Stomach (tissue), 9 donors: ENCODE data around the gene MAVS. TPM values are rescaled to one million over a fixed set of nuclear protein-coding genes. Genes with fewer than 3 reads are reported as not detected.
"Not testable (repeated sequence)": the region's sequence is repeated elsewhere in the genome, so short reads cannot be mapped to it uniquely, and the experiment has no call there.

ENCODE experiments used
- DNase-seq, 2 donors: peaks; one replicate each; pipeline versions ENCODE4 v3.0.0 to v3.0.0-alpha.2; 2013 to 2019
- H3K27ac ChIP-seq, 5 donors: fragments of 200-600 bp in 4 of 5; sonication (generic) in 4 of 5; one replicate each; pipeline ENCODE4 v1.5.1; 2013 to 2019; ENCODE audit warnings: mild to moderate bottlenecking in 1 of 5, moderate library complexity in 1 of 5
- H3K27me3 ChIP-seq, 3 donors: fragments of 200-600 bp; sonication (generic); one replicate each; pipeline ENCODE4 v1.5.1; 2017 to 2019; ENCODE audit warnings: mixed run types in 1 of 3
- H3K36me3 ChIP-seq, 4 donors: fragments of 200-600 bp; sonication (generic); 1 replicate in 3 of 4; 2 replicates in 1 of 4; pipeline ENCODE4 v1.5.1; 2016 to 2019
- H3K4me1 ChIP-seq, 4 donors: fragments of 200-600 bp; sonication (generic); one replicate each; pipeline ENCODE4 v1.5.1; 2016 to 2019
- H3K4me3 ChIP-seq, 4 donors: fragments of 200-600 bp; sonication (generic) in 3 of 4; one replicate each; pipeline ENCODE4 v1.5.1; 2016 to 2019; ENCODE audit warnings: mild to moderate bottlenecking in 1 of 4
- H3K9me3 ChIP-seq, 4 donors: fragments of 200-600 bp; sonication (generic); one replicate each; pipeline ENCODE4 v1.5.1; 2016 to 2019
- CTCF ChIP-seq, 7 experiments: fragments of 450-650 bp in 4 of 7; fragments of 200-600 bp in 3 of 7; sonication (generic) in 3 of 7; IDR thresholded peaks; one replicate each; pipeline ENCODE4 v1.5.1; 2016 to 2019; ENCODE audit warnings: antibody characterized with exemption in 7 of 7, control low read depth in 2 of 7, mild to moderate bottlenecking in 1 of 7
- EP300 ChIP-seq: sonication (generic); formaldehyde crosslinking; IDR thresholded peaks from one replicate; pipeline ENCODE4 v1.6.1; 2017; ENCODE audit warnings: antibody characterized with exemption
- POLR2A ChIP-seq, 4 donors: fragments of 450-650 bp; IDR thresholded peaks; one replicate each; pipeline ENCODE4 v1.6.1; 2016; ENCODE audit warnings: antibody characterized with exemption in 4 of 4, control low read depth in 2 of 4, mild to moderate bottlenecking in 1 of 4, moderate library complexity in 1 of 4
- POLR2AphosphoS5 ChIP-seq, 3 donors: sonication (generic); formaldehyde crosslinking; IDR thresholded peaks; one replicate each; pipeline ENCODE4 v1.6.1; 2016; ENCODE audit warnings: antibody characterized with exemption in 3 of 3
- WGBS, 5 donors: extraction: QIAGEN DNeasy Blood & Tissue Kit in 3 of 5; methylation state at CpG; one replicate each; pipeline versions ENCODE4 v1.1.5 to v1.1.7; 2013 to 2018; 5-methylcytosine and 5-hydroxymethylcytosine counted together
- intact Hi-C: fragments of 100-400 bp; cut with DNase I; formaldehyde crosslinking; loops from one replicate; pipeline ENCODE4 v1.15.1; 2023; ENCODE audit warnings: low total_unique reads
- polyA plus RNA-seq, 3 donors: library from polyadenylated mRNA; stranded (reverse); fragments of 200-250 nt; gene quantifications; one replicate each; pipeline ENCODE4 v1.2.3, GENCODE V29; 2013
- total RNA-seq, 5 donors: library from RNA; depleted of rRNA; stranded (reverse); fragments of >200 nt; gene quantifications; one replicate each; pipeline versions ENCODE4 v1.1.0 to v1.2.3, GENCODE V29; 2014 to 2016
- donor health status: healthy with polysubstance abuse.
- donor health status: Bipolar disorder and iron deficiency.
- donor health status: healthy.

Gene MAVS
- total and polyA plus RNA-seq, 8 donors, result 6.3 to 50.4 (median 30.8) TPM

GRCh38 chr20:3901706-3902440 lies 55.2 kb downstream of the MAVS start:
- peak overlapping the region in 1 of 4 donors; percentile 7 for H3K4me3 ChIP-seq
- H3K4me1 ChIP-seq, result peaks cover 31 to 97% (median 65%) of the 10 kb centered on the region in 4 donors
- intact Hi-C loops, result no loop called here
- peak overlapping the region in 3 of 5 donors; percentile 33 to 57 (median 51) for H3K27ac ChIP-seq
- 76 to 86% (median 82%) methylated on average over 9 of the region's 9 CpGs for WGBS, 5 donors
- TF ChIP-seq POLR2A (IDR thresholded peaks at IDR 0.05), result no peak
- TF ChIP-seq CTCF (IDR thresholded peaks at IDR 0.05), result no peak
- no peaks in the 10 kb centered on the region for H3K27me3 ChIP-seq
- no peak for DNase-seq
- H3K36me3 ChIP-seq, result no peaks in the 10 kb centered on the region
- no peaks in the 10 kb centered on the region for H3K9me3 ChIP-seq

GRCh38 chr20:3902446-3902845 lies 55.8 kb downstream of the MAVS start:
- TF ChIP-seq POLR2A (IDR thresholded peaks at IDR 0.05), result no peak
- no peak for TF ChIP-seq CTCF (IDR thresholded peaks at IDR 0.05)
- Histone ChIP-seq H3K27ac (peak overlapping the region in 3 of 5 donors; percentile 33 to 57 (median 51)), H3K36me3 (no peaks in the 10 kb centered on the region), H3K4me3 (no peak overlapping the region), H3K4me1 (peaks cover 31 to 95% (median 61%) of the 10 kb centered on the region in 4 donors), H3K27me3 (no peaks in the 10 kb centered on the region), H3K9me3 (no peaks in the 10 kb centered on the region)
- DNase-seq, result no peak
- intact Hi-C loops, result no loop called here
- WGBS, 5 donors, result 91 to 97% (median 91%) methylated on average over 5 of the region's 5 CpGs

GRCh38 chr20:3904224-3904623 lies 57.6 kb downstream of the MAVS start:
- peaks cover 18 to 78% (median 50%) of the 10 kb centered on the region in 4 donors for H3K4me1 ChIP-seq
- no peak overlapping the region for H3K4me3 ChIP-seq
- intact Hi-C loops, result no loop called here
- H3K27ac ChIP-seq, result no peak overlapping the region
- H3K9me3 ChIP-seq, result no peaks in the 10 kb centered on the region
- peaks cover 7 to 16% (median 15%) of the 10 kb centered on the region in 4 donors for H3K36me3 ChIP-seq
- DNase-seq, result no peak
- no peak for TF ChIP-seq POLR2AphosphoS5 (IDR thresholded peaks at IDR 0.05)
- no peak for TF ChIP-seq POLR2A (IDR thresholded peaks at IDR 0.05)
- no peak for TF ChIP-seq EP300
- no peak for TF ChIP-seq CTCF (IDR thresholded peaks at IDR 0.05)
- H3K27me3 ChIP-seq, result no peaks in the 10 kb centered on the region
- 72 to 84% (median 78%) methylated on average over 2 of the region's 2 CpGs for WGBS, 5 donors

- TF ChIP-seq EP300 (no peak), POLR2A (IDR thresholded peaks at IDR 0.05) (no peak), POLR2AphosphoS5 (IDR thresholded peaks at IDR 0.05) (no peak), CTCF (IDR thresholded peaks at IDR 0.05) (no peak)
- no peaks in the 10 kb centered on the region for H3K9me3 ChIP-seq
- 80 to 91% (median 83%) methylated on average over 5 of the region's 5 CpGs for WGBS, 5 donors
- H3K36me3 ChIP-seq, result peaks cover 10 to 22% (median 21%) of the 10 kb centered on the region in 4 donors
- no peak overlapping the region for H3K4me3 ChIP-seq
- H3K4me1 ChIP-seq, result peaks cover 18 to 72% (median 46%) of the 10 kb centered on the region in 4 donors
- intact Hi-C loops, result no loop called here
- no peak for DNase-seq
- no peak overlapping the region for H3K27ac ChIP-seq
- H3K27me3 ChIP-seq, result no peaks in the 10 kb centered on the region
These were observed 58.2 kb downstream of the MAVS start for GRCh38 chr20:3904857-3905256.

GRCh38 chr20:3906744-3907721 lies 60.4 kb downstream of the MAVS start:
- intact Hi-C loops, H3K9me3 ChIP-seq, H3K4me3 ChIP-seq, H3K27ac ChIP-seq, DNase-seq, H3K27me3 ChIP-seq: not testable (repeated sequence)
- Histone ChIP-seq H3K4me1 (peaks cover 3 to 59% (median 28%) of the 10 kb centered on the region in 4 donors), H3K36me3 (peaks cover 23 to 44% (median 43%) of the 10 kb centered on the region in 4 donors)
- WGBS, 5 donors, result 80 to 86% (median 81%) methylated on average over 17 of the region's 17 CpGs
